Gastroesophageal sphincter (tissue), 3 donors: ENCODE measurements around the gene TGFA.

Experiments
- CTCF ChIP-seq, 4 experiments: fragments of 200-600 bp in 2 of 4; fragments of 450-650 bp in 2 of 4; sonication (generic) in 1 of 4; IDR thresholded peaks; one replicate each; pipeline ENCODE4 v1.5.1; 2017 to 2019; ENCODE audit warnings: antibody characterized with exemption in 4 of 4, mild to moderate bottlenecking in 2 of 4, moderate library complexity in 2 of 4
- POLR2A ChIP-seq, 2 donors: fragments of 450-650 bp; IDR thresholded peaks; one replicate each; pipeline ENCODE4 v1.6.1; 2017; ENCODE audit warnings: antibody characterized with exemption in 2 of 2, mild to moderate bottlenecking in 2 of 2, moderate library complexity in 1 of 2

GRCh38 chr2:70454936-70455544, 98.6 kb downstream of the TGFA start:
- TF ChIP-seq CTCF (IDR thresholded peaks at IDR 0.05) = no peak
- no peak for TF ChIP-seq POLR2A (IDR thresholded peaks at IDR 0.05)
